ENCODE results near the gene ACTN1.

GRCh38 chr14:68924186-68925158 is 54.6 kb downstream of the ACTN1 start:
- TF ChIP-seq POLR2A (IDR thresholded peaks at IDR 0.05; ENCODE audit: low read depth) (no peak), CTCF (IDR thresholded peaks at IDR 0.05) (no peak), POLR2AphosphoS5 (IDR thresholded peaks at IDR 0.05) (peak; percentile 77 to 88), EP300 (IDR thresholded peaks at IDR 0.05) (peak; percentile 72)

Data from esophagus muscularis mucosa (tissue), 4 donors.